Coronary artery (tissue), 2 donors: ENCODE data around the gene VPS16.
A peak's percentile ranks its signal among the peaks of the same experiment; 100 is the strongest.

ENCODE experiments used
- DNase-seq: peaks from one replicate; pipeline ENCODE4 v3.0.0-alpha.2; 2017; ENCODE audit warnings: low spot score
- H3K27ac ChIP-seq, 2 donors: fragments of 200-600 bp; sonication (generic); one replicate each; pipeline ENCODE4 v1.5.1; 2016 to 2019
- H3K4me3 ChIP-seq: fragments of 200-600 bp; sonication (generic); 2 replicates; pipeline ENCODE4 v1.5.1; 2016; ENCODE audit warnings: mild to moderate bottlenecking, moderate library complexity
- CTCF ChIP-seq: fragments of 200-600 bp; sonication (generic); IDR thresholded peaks from one replicate; pipeline ENCODE4 v1.5.1; 2019; ENCODE audit warnings: antibody characterized with exemption

The VPS16 gene

GRCh38 chr20:2840138-2840966 lies at the start of gene VPS16, which contains the start of gene PCED1A:
Gene VPS16, plus strand, starts transcription at chr20:2840745. Its CDS starts 30 bp downstream, at chr20:2840775.
Gene PCED1A, minus strand, starts transcription at chr20:2840655. Its CDS starts 743 bp downstream, at chr20:2839912.
- peak within 1 kb of the TSS; percentile 84 for H3K4me3 ChIP-seq
- TF ChIP-seq CTCF = no peak
- DNase-seq = peak; percentile 90
- H3K27ac ChIP-seq = peak within 1 kb of the TSS; percentile 83 to 87

DNA sequence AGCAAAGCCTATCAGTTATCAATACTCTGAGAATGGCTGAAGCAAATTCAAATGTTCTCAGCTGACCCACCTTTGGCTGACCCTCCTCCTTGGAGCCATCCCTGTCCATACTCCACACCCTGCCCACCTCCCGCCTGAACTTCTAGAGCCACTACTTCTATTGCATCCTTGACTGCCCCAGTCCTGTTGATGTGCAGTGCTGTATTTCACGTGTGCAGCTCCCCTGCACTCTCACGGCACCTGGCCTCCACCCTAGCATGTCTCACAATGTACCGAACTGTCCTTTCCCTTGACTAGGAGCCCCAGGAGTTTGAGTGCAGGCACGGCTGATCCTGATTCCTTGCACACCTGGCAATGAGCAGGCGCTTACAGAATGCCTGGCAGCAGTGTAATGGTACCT lies 47.1 kb upstream of the VPS16 start:
- Histone ChIP-seq H3K4me3 (no peak overlapping the region), H3K27ac (no peak overlapping the region)
- DNase-seq = no peak
- TF ChIP-seq CTCF = no peak

GRCh38 chr20:2794202-2794748 lies 46.3 kb upstream of the VPS16 start:
- TF ChIP-seq CTCF = no peak

DNA sequence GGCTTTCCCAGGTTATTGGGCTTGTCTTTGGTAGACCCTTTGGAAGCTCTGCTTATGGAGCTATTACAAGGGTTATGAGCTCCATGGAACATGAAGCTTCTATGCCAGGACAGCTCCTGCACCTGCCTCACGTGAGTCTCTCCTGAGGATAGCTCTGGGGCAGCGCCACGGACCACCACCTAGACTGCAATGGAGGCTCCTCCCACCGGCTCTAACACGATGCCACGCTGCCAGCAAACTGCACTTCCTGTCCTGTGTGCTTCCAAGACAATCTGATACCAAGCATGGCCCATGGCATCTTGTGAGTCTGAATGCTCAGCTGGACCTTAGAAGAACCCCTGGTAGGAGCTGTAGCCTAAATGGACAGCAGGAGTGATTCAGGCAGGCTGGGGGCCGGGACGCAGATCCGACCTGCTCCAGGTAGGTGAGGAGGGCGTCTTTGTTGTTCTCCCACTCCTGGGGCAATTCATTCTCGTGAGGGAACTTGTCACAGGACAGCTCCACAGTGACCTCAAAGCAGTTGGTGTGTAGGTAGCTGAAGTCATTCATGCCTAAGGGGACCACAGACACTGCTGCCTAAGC lies 45.6 kb upstream of the VPS16 start:
- no peak overlapping the region for H3K27ac ChIP-seq
- no peak overlapping the region for H3K4me3 ChIP-seq
- DNase-seq = no peak
- no peak for TF ChIP-seq CTCF

More at GRCh38 chr20:2794202-2794748, 46.3 kb upstream of the VPS16 start:
- no peak overlapping the region for H3K27ac ChIP-seq
- H3K4me3 ChIP-seq = no peak overlapping the region
- DNase-seq = no peak

GRCh38 chr20:2795451-2795850 lies 45.1 kb upstream of the VPS16 start:
- DNase-seq = peak; percentile 67
- Histone ChIP-seq H3K4me3 (no peak overlapping the region), H3K27ac (no peak overlapping the region)
- TF ChIP-seq CTCF = no peak

GRCh38 chr20:2796011-2796660 lies 44.4 kb upstream of the VPS16 start:
- H3K4me3 ChIP-seq = no peak overlapping the region
- H3K27ac ChIP-seq = no peak overlapping the region
- peak; percentile 57 for DNase-seq
- TF ChIP-seq CTCF = no peak
